ENCODE results near the gene PALLD.

GRCh38 chr4:168585168-168586091, 88.6 kb downstream of the PALLD start:
- peak; percentile 50; the same call in 1 of the 2 replicates for TF ChIP-seq CTCF (IDR thresholded peaks at IDR 0.05)
- no peak for TF ChIP-seq E2F1 (CRISPR knock-in tag; IDR thresholded peaks at IDR 0.05)
- no peak for TF ChIP-seq FOXJ3 (CRISPR knock-in tag; IDR thresholded peaks at IDR 0.05; ENCODE audit: borderline replicate concordance)

Data from WTC11 (cell line).